ENCODE data around the gene CACNA1G. TPM values are rescaled to one million over a fixed set of nuclear protein-coding genes. Genes with fewer than 3 reads are reported as not detected.

Gene CACNA1G
- total RNA-seq, 1 donor from 2014 or later = 0.10 TPM

DNA sequence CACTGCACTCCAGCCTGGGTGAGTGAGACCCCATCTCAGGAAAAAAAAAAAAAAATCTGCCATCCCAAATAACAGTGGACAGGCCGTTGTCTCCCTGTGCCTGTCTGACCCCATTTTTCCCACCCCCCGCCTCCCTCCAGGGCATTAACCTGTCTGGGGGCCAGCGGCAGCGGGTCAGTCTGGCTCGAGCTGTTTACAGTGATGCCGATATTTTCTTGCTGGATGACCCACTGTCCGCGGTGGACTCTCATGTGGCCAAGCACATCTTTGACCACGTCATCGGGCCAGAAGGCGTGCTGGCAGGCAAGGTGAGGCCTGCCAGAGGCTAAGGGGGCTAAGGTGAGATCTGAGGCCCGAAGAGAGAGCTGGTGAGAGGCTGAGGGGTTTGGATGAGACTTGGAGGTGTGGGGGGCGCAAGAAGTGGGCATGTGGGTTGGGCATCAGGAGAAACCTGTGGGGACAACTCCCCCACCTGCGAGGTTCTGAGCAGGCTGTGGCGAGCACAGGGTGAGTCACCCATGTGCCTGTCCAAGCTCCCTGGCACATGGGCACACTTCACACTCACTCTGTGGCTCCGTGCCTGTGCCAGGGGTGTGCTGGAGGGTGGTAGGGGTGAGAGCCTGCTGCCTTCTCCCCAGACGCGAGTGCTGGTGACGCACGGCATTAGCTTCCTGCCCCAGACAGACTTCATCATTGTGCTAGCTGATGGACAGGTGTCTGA lies 112.5 kb downstream of the CACNA1G start:
- no peak for DNase-seq (ENCODE audit: low read depth)

DNA sequence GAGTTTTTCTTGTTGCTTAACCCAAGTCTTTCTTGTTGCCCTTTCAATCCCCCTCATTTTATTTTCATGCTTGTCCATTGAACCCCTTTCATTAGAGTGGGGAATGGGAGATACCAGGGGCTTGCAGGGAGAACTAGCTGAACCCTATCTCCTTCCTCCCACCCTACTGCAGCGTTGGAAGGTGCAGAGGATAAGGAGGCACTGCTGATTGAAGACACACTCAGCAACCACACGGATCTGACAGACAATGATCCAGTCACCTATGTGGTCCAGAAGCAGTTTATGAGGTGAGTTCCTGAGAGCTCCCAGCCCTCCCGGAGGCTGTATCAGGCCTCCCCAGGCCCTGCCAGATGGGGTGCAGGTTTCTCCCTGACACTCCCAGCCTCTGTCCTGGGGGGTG lies 114.7 kb downstream of the CACNA1G start:
- DNase-seq (ENCODE audit: low read depth) = no peak

DNA sequence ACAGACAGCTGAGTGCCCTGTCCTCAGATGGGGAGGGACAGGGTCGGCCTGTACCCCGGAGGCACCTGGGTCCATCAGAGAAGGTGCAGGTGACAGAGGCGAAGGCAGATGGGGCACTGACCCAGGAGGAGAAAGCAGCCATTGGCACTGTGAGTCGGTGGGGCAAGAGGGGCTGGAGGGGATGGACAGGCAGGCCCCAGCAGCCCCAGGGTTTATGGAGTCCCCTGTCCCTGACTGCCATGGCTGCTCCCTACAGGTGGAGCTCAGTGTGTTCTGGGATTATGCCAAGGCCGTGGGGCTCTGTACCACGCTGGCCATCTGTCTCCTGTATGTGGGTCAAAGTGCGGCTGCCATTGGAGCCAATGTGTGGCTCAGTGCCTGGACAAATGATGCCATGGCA lies 115.1 kb downstream of the CACNA1G start:
- DNase-seq (ENCODE audit: low read depth) = no peak

DNA sequence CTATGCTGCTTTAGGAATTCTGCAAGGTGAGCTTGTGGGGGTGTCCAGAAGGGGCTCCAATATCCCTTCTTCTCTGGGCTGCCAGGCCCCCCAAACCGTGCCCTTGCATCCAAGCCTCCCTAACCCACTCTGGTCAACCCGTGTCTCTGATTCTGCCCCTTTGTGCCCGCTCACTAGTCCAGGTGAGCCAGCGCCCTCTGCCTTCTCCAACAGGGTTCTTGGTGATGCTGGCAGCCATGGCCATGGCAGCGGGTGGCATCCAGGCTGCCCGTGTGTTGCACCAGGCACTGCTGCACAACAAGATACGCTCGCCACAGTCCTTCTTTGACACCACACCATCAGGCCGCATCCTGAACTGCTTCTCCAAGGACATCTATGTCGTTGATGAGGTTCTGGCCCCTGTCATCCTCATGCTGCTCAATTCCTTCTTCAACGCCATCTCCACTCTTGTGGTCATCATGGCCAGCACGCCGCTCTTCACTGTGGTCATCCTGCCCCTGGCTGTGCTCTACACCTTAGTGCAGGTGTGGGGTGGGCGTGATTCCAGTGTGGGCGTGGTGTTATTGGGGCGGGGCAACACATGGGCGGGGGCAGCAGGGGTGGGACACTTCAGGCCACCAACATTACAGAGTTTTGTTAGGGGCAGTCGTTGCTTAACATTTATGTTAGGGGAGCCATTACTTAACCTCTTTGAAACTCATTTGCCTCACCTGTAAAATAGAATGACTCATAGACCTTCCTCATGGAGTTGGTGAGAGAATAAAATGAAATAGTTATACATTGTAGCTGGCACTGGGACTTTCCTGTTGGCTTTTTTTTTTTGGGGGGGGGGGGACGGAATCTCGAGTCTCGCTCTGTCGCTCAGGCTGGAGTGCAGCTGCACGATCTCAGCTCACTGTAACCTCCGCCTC lies 115.8 kb downstream of the CACNA1G start:
- DNase-seq (ENCODE audit: low read depth) = no peak

Other genes starting within 250 kb of the CACNA1G start
- 42.3 and 61.5 TPM in 2 replicates for gene XYLT2, start 214.6 kb upstream of the CACNA1G start, total RNA-seq
- 41.8 and 69.3 TPM in 2 replicates for gene MRPL27, start 187.5 kb upstream of the CACNA1G start, total RNA-seq
- 0.55 and 5.9 TPM in 2 replicates for gene EME1, start 187.5 kb upstream of the CACNA1G start, total RNA-seq
- 141 and 219 TPM in 2 replicates for gene LRRC59, start 163.2 kb upstream of the CACNA1G start, total RNA-seq
- gene ACSF2, start 134.5 kb upstream of the CACNA1G start, total RNA-seq = 32.5 and 44.5 TPM in 2 replicates
- gene CHAD, start 91.8 kb upstream of the CACNA1G start, total RNA-seq = not detected in 2 replicates
- 9.2 and 14.6 TPM in 2 replicates for gene RSAD1, start 81.9 kb upstream of the CACNA1G start, total RNA-seq
- 0.30 TPM in 1 of 2 replicates, not detected in the other for gene MYCBPAP, start 52.3 kb upstream of the CACNA1G start, total RNA-seq
- gene EPN3, start 28.0 kb upstream of the CACNA1G start, total RNA-seq = 0.17 and 0.99 TPM in 2 replicates
- gene SPATA20, start 13.5 kb upstream of the CACNA1G start, total RNA-seq = 59.3 and 62.7 TPM in 2 replicates
- 28.3 and 250 TPM in 2 replicates for gene ABCC3, start 74.2 kb downstream of the CACNA1G start, total RNA-seq
- gene ANKRD40, start 147.2 kb downstream of the CACNA1G start, total RNA-seq = 25.1 and 36.3 TPM in 2 replicates
- 11.5 and 41.9 TPM in 2 replicates for gene LUC7L3, start 158.9 kb downstream of the CACNA1G start, total RNA-seq
- not detected in 2 replicates for gene ANKRD40CL, start 206.8 kb downstream of the CACNA1G start, total RNA-seq

Measured in renal cortical epithelial cell (primary cell).